GM12875 (cell line): ENCODE measurements around the gene WDR19.

ENCODE experiments used
- H3K4me3 ChIP-seq: one replicate; pipeline ENCODE4 v1.5.1; 2011; ENCODE audit warnings: low read depth, low read length, control low read depth
- TF ChIP-seq, protein P1 (sequence below): IDR thresholded peaks from 2 replicates; pipeline ENCODE4 v1.5.1; 2011; ENCODE audit warnings: low read depth, mild to moderate bottlenecking, control low read depth, inconsistent platforms, low read length, moderate library complexity, borderline replicate concordance; ENCODE audit not compliant: insufficient read depth

WDR19 gene

DNA sequence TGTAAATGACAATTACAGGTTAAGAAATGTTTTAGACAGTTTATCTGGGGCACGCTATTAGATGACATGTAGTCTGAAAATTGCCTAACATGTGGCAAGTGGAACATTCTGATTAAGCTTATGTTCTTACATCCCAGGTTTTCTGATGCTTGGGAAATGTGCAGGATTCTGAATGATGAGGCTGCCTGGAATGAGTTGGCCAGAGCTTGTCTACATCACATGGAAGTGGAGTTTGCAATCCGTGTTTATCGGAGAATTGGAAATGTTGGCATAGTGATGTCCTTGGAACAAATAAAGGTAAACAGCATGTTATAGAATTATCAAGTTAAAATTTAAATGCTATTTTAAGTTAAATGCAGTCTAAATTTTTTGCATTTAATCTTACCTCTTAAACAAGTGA is 49.3 kb downstream of the WDR19 start:
- H3K4me3 ChIP-seq = no peak overlapping the region
- TF ChIP-seq, protein P1, sequence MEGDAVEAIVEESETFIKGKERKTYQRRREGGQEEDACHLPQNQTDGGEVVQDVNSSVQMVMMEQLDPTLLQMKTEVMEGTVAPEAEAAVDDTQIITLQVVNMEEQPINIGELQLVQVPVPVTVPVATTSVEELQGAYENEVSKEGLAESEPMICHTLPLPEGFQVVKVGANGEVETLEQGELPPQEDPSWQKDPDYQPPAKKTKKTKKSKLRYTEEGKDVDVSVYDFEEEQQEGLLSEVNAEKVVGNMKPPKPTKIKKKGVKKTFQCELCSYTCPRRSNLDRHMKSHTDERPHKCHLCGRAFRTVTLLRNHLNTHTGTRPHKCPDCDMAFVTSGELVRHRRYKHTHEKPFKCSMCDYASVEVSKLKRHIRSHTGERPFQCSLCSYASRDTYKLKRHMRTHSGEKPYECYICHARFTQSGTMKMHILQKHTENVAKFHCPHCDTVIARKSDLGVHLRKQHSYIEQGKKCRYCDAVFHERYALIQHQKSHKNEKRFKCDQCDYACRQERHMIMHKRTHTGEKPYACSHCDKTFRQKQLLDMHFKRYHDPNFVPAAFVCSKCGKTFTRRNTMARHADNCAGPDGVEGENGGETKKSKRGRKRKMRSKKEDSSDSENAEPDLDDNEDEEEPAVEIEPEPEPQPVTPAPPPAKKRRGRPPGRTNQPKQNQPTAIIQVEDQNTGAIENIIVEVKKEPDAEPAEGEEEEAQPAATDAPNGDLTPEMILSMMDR = no peak

GRCh38 chr4:39232100-39232499 is 49.8 kb downstream of the WDR19 start:
- TF ChIP-seq, protein P1 = no peak

GRCh38 chr4:39233114-39233513 is 50.8 kb downstream of the WDR19 start:
- no peak overlapping the region for H3K4me3 ChIP-seq
- TF ChIP-seq, protein P1 = no peak

More at GRCh38 chr4:39232100-39232499, 49.8 kb downstream of the WDR19 start:
- H3K4me3 ChIP-seq = no peak overlapping the region

DNA sequence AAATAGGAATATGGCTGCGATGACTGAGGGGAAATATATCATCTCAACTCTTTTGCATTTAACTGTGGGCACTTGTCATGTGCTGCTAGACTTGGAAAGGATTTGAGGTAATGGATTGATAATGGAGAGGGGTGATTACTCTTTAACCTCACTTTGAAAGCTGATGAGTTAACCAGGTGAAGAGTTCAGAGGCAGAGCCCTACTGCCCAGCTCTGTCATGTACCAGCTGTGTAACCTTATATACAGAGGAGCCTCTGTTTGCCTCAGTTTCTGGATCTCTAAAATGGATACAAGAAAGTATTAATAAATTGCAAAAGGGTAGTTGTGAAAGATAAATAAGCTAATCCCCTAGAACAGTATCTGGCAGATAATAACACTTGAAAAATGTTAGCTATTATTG is 51.5 kb downstream of the WDR19 start:
- no peak overlapping the region for H3K4me3 ChIP-seq
- TF ChIP-seq, protein P1 = no peak

DNA sequence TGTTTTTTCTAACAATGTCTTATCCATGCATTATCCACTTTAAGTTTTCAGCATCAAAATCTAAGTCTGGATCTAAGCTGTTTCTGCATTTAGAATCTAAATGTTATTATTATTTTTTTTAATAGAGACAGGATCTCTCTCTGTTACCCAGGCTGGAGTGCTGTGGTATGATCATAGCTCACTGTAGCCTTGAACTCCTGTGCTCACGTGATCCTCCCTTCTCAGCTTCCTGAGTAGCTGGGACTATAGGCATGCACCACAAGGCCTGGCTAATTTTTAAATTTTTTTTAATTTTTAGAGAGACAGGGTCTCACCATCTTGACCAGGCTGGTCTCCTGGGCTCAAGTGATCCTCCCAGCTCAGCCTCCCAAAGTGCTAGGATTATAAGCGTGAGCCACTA is 52.7 kb downstream of the WDR19 start:
- TF ChIP-seq, protein P1 = no peak
- no peak overlapping the region for H3K4me3 ChIP-seq

DNA sequence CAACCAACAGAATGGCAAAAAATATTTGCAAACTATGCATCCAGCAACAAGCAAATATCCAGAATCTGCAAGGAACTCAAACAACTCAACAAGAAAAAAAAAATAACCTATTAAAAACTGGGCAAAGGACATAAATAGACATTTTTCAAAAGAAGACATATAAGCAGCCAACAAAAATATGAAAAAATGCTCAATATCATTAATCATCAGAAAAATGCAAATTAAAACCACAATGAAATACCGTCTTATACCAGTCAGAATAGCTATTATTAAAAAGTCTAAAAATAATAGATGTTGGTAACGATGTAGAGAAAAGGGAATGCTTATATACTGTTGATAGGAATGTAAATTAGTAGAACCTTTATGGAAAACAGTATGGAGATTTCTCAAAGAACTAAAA is 53.4 kb downstream of the WDR19 start:
- H3K4me3 ChIP-seq = no peak overlapping the region
- TF ChIP-seq, protein P1 = no peak

DNA sequence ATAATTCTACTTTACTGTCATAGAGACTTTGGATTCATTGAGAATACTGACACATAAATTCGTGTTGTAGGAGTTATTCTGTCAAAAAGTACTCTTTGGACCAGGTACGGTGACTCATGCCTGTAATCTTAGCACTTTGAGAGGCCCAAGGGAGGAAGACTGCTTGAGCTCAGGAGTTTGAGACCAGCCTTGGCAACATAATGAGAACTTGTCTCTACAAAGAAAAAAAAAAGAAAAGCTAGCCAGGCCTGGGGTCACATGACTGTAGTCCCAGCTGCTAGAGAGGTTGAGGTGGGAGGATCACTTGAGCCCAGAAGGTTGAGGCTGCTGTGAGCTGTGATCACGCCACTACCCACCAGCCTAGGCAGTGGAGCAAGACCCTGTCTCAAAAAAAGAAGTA is 54.9 kb downstream of the WDR19 start:
- H3K4me3 ChIP-seq = no peak overlapping the region
- TF ChIP-seq, protein P1 = no peak
